Measurements from ENCODE around the gene TFR2.

DNA sequence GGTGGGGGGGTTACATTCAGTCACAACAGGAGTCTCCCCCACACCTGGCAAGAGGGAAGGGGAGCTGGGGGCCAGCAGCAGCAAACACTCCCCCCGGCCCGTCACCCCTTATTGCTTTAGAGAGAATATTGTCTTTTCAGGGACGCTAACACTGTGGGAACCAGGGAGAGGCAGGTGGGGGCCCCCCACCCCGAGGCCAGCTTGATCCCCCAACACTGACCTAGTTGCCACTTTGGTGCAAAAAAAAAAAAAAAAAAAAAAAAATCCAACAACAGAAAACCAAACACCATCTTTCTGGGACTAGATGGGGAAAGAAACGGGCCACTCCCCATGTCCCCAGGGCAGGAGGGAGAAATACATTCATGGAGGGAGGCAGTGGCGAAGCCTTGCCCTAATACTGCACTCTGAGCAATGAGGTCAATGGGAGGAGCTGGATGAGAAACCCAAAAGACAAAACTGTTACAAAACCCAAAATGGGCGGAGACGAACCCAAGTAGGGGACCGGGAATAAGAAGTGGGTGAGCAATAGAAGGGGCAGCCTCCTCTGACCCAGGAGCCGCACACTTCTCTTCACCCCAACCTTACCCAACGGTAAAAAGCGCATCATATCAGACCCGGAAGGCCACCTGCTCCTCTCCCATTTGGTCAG is 38.7 kb upstream of the TFR2 start:
- TF ChIP-seq CTCF (IDR thresholded peaks at IDR 0.05) (no peak), POLR2AphosphoS5 (IDR thresholded peaks at IDR 0.05; ENCODE audit: low read depth, low read length) (no peak; the same call in 1 of the 2 replicates), SIN3A (IDR thresholded peaks at IDR 0.05; ENCODE audit: borderline replicate concordance, insufficient read depth, low read depth, low read length) (no peak)
